Hepatocyte (in vitro differentiated cells): ENCODE measurements around the gene RABGAP1L.

ENCODE experiments used
- CTCF ChIP-seq: fragments of 200-600 bp; sonication (generic); IDR thresholded peaks from 2 replicates; pipeline ENCODE4 v1.5.1; 2016; ENCODE audit warnings: antibody characterized with exemption, mild to moderate bottlenecking; ENCODE audit not compliant: poor library complexity
- EZH2 ChIP-seq: fragments of 200-600 bp; sonication (generic); IDR thresholded peaks from 2 replicates; pipeline ENCODE4 v1.6.1; 2016; ENCODE audit warnings: antibody characterized with exemption, mild to moderate bottlenecking, borderline replicate concordance
- EZH2phosphoT487 ChIP-seq: fragments of 200-600 bp; sonication (generic); IDR thresholded peaks from one replicate; pipeline ENCODE4 v1.6.1; 2018; ENCODE audit warnings: antibody characterized with exemption, mild to moderate bottlenecking, low read depth, moderate library complexity; ENCODE audit not compliant: unreplicated experiment, severe bottlenecking

- TF ChIP-seq EZH2: no peak
- no peak for TF ChIP-seq CTCF
- TF ChIP-seq EZH2phosphoT487: no peak
These were observed 812.6 kb downstream of the RABGAP1L start for GRCh38 chr1:174971902-174972301.
